G401 (cell line): ENCODE measurements around the gene NT5E. TPM values are rescaled to one million over a fixed set of nuclear protein-coding genes. Genes with fewer than 3 reads are reported as not detected.

Experiments
- total RNA-seq: library from RNA; depleted of rRNA; stranded (reverse); fragments of >200 nt; shearing (Covaris generic); gene quantifications from 2 replicates; pipeline ENCODE4 v1.2.3, GENCODE V29; 2014; rRNA removed

Gene NT5E
- total RNA-seq, 1 experiment from 2014 or later: 11.0 TPM

Other genes with a start within 250 kb of the NT5E start
- gene SNX14, start 143.8 kb downstream of the NT5E start, total RNA-seq: 79.4 and 87.5 TPM in 2 replicates
- 54.3 and 69.6 TPM in 2 replicates for gene SYNCRIP, start 192.8 kb downstream of the NT5E start, total RNA-seq